ENCODE data around the gene PPIL3. TPM values are rescaled to one million over a fixed set of nuclear protein-coding genes. Genes with fewer than 3 reads are reported as not detected.
"Not testable (repeated sequence)": the region's sequence is repeated elsewhere in the genome, so short reads cannot be mapped to it uniquely, and the experiment has no call there.

Gene PPIL3
- polyA plus RNA-seq, 1 donor (not counting 4 experiments of a cell fraction or from before 2014, with no cell fraction given): 84.0 TPM

GRCh38 chr2:200899482-200899881 is 10.6 kb upstream of the PPIL3 start:
- H2AFZ ChIP-seq (ENCODE audit: control insufficient read depth, low read length): no peak overlapping the region
- H3K27me3 ChIP-seq (ENCODE audit: control insufficient read depth, extremely low read depth, insufficient read depth, low read length): no peaks in the 10 kb centered on the region
- no peak overlapping the region for H3K4me3 ChIP-seq (ENCODE audit: control insufficient read depth in 2 of 3, extremely low read depth in 1 of 3, insufficient read depth in 2 of 3, low read depth in 1 of 3, low read length in 3 of 3)
- no peak for FAIRE-seq
- no peaks in the 10 kb centered on the region for H3K79me2 ChIP-seq (ENCODE audit: control insufficient read depth, insufficient read depth, low read length)
- no peak overlapping the region for H3K4me2 ChIP-seq (ENCODE audit: control insufficient read depth, extremely low read depth, insufficient read depth, low read depth, low read length)
- H3K36me3 ChIP-seq (ENCODE audit: control insufficient read depth in 2 of 2, extremely low read depth in 1 of 2, insufficient read depth in 2 of 2, low read length in 2 of 2): peaks cover 20 to 38% of the 10 kb centered on the region in 2 experiments
- H4K20me1 ChIP-seq (ENCODE audit: control insufficient read depth, extremely low read depth, insufficient read depth, low read length): no peaks in the 10 kb centered on the region
- DNase-seq (ENCODE audit: low read depth, low spot score): no peak
- H3K27ac ChIP-seq (ENCODE audit: control insufficient read depth, insufficient read depth, low read length): no peak overlapping the region
- no peak overlapping the region for H3K9ac ChIP-seq (ENCODE audit: control insufficient read depth, extremely low read depth, insufficient read depth, low read length)
- no peak for TF ChIP-seq EZH2 (IDR thresholded peaks at IDR 0.05; ENCODE audit: low read length)
- no peak for TF ChIP-seq CTCF (optimal IDR thresholded peaks at IDR 0.05 in 1 of 3, IDR thresholded peaks at IDR 0.05 in 1 of 3, conservative IDR thresholded peaks at IDR 0.05 in 1 of 3; ENCODE audit: extremely low read depth in 1 of 3, insufficient read depth in 2 of 3, low read length in 3 of 3)
- no peaks in the 10 kb centered on the region for H3K9me3 ChIP-seq (ENCODE audit: control insufficient read depth, low read depth, low read length)
- dilution Hi-C loops (cut with MboI; ENCODE audit: extremely low pct_ligation_motif_present, low sequenced_read_pairs): no loop called here
- no peaks in the 10 kb centered on the region for H3K4me1 ChIP-seq (ENCODE audit: control insufficient read depth, extremely low read depth, insufficient read depth, low read length)
- no peaks in the 10 kb centered on the region for H3K9me1 ChIP-seq (ENCODE audit: control insufficient read depth, extremely low read depth, insufficient read depth, low read length)

- FAIRE-seq; H3K27ac ChIP-seq (ENCODE audit: control insufficient read depth, insufficient read depth, low read length); dilution Hi-C loops (cut with MboI; ENCODE audit: extremely low pct_ligation_motif_present, low sequenced_read_pairs): not testable (repeated sequence)
These were observed 7.1 kb downstream of the PPIL3 start for GRCh38 chr2:200881715-200882249.

GRCh38 chr2:200878289-200878880 is 10.5 kb downstream of the PPIL3 start:
- dilution Hi-C loops (cut with MboI; ENCODE audit: extremely low pct_ligation_motif_present, low sequenced_read_pairs): no loop called here
- Histone ChIP-seq H3K9me3 (ENCODE audit: control insufficient read depth, low read depth, low read length) (no peaks in the 10 kb centered on the region), H3K27me3 (ENCODE audit: control insufficient read depth, extremely low read depth, insufficient read depth, low read length) (no peaks in the 10 kb centered on the region), H4K20me1 (ENCODE audit: control insufficient read depth, extremely low read depth, insufficient read depth, low read length) (no peaks in the 10 kb centered on the region), H3K4me3 (ENCODE audit: control insufficient read depth in 2 of 3, extremely low read depth in 1 of 3, insufficient read depth in 2 of 3, low read depth in 1 of 3, low read length in 3 of 3) (no peak overlapping the region), H2AFZ (ENCODE audit: control insufficient read depth, low read length) (no peak overlapping the region), H3K36me3 (ENCODE audit: control insufficient read depth in 2 of 2, extremely low read depth in 1 of 2, insufficient read depth in 2 of 2, low read length in 2 of 2) (peaks cover 9 to 27% of the 10 kb centered on the region in 2 experiments), H3K79me2 (ENCODE audit: control insufficient read depth, insufficient read depth, low read length) (no peaks in the 10 kb centered on the region), H3K4me2 (ENCODE audit: control insufficient read depth, extremely low read depth, insufficient read depth, low read depth, low read length) (no peak overlapping the region), H3K9me1 (ENCODE audit: control insufficient read depth, extremely low read depth, insufficient read depth, low read length) (no peaks in the 10 kb centered on the region), H3K27ac (ENCODE audit: control insufficient read depth, insufficient read depth, low read length) (no peak overlapping the region), H3K4me1 (ENCODE audit: control insufficient read depth, extremely low read depth, insufficient read depth, low read length) (no peaks in the 10 kb centered on the region), H3K9ac (ENCODE audit: control insufficient read depth, extremely low read depth, insufficient read depth, low read length) (no peak overlapping the region)
- TF ChIP-seq EZH2 (IDR thresholded peaks at IDR 0.05; ENCODE audit: low read length) (no peak), CTCF (optimal IDR thresholded peaks at IDR 0.05 in 1 of 3, IDR thresholded peaks at IDR 0.05 in 1 of 3, conservative IDR thresholded peaks at IDR 0.05 in 1 of 3; ENCODE audit: extremely low read depth in 1 of 3, insufficient read depth in 2 of 3, low read length in 3 of 3) (no peak)
- DNase-seq (ENCODE audit: low read depth, low spot score) (no peak), FAIRE-seq (no peak)

More at GRCh38 chr2:200881715-200882249, 7.1 kb downstream of the PPIL3 start:
- not testable (repeated sequence) for DNase-seq (ENCODE audit: low read depth, low spot score); H3K9me3 ChIP-seq (ENCODE audit: control insufficient read depth, low read depth, low read length); H3K9ac ChIP-seq (ENCODE audit: control insufficient read depth, extremely low read depth, insufficient read depth, low read length); H3K4me2 ChIP-seq (ENCODE audit: control insufficient read depth, extremely low read depth, insufficient read depth, low read depth, low read length); H3K4me3 ChIP-seq (ENCODE audit: control insufficient read depth in 2 of 3, extremely low read depth in 1 of 3, insufficient read depth in 2 of 3, low read depth in 1 of 3, low read length in 3 of 3); H3K9me1 ChIP-seq (ENCODE audit: control insufficient read depth, extremely low read depth, insufficient read depth, low read length); H4K20me1 ChIP-seq (ENCODE audit: control insufficient read depth, extremely low read depth, insufficient read depth, low read length); H3K79me2 ChIP-seq (ENCODE audit: control insufficient read depth, insufficient read depth, low read length); H2AFZ ChIP-seq (ENCODE audit: control insufficient read depth, low read length); H3K4me1 ChIP-seq (ENCODE audit: control insufficient read depth, extremely low read depth, insufficient read depth, low read length); H3K27me3 ChIP-seq (ENCODE audit: control insufficient read depth, extremely low read depth, insufficient read depth, low read length)
- peaks cover 9 to 23% of the 10 kb centered on the region in 2 experiments for H3K36me3 ChIP-seq (ENCODE audit: control insufficient read depth in 2 of 2, extremely low read depth in 1 of 2, insufficient read depth in 2 of 2, low read length in 2 of 2)
